HepG2 (cell line): Measurements from ENCODE around the gene RARS2. TPM values are rescaled to one million over a fixed set of nuclear protein-coding genes. Genes with fewer than 3 reads are reported as not detected.

Source experiments
- ADNP ChIP-seq: sonication (generic); formaldehyde crosslinking; IDR thresholded peaks from 2 replicates; pipeline ENCODE4 v1.4.0; 2020; ENCODE audit warnings: missing genetic modification reagents
- AGO1 ChIP-seq: fragments of 200-400 bp; formaldehyde crosslinking; IDR thresholded peaks from 2 replicates; pipeline ENCODE4 v1.6.1; 2017; ENCODE audit warnings: mild to moderate bottlenecking, low read depth, low read length, moderate library complexity; ENCODE audit not compliant: poor library complexity, severe bottlenecking
- CENPT ChIP-seq: sonication (generic); formaldehyde crosslinking; IDR thresholded peaks from 2 replicates; pipeline ENCODE4 v1.8.0; 2022; ENCODE audit warnings: low read depth, mild to moderate bottlenecking, moderate library complexity, missing genetic modification reagents
- EP300 ChIP-seq, 3 experiments: sonication (generic) in 1 of 3; formaldehyde crosslinking in 1 of 3; IDR thresholded peaks; 2 replicates each; pipeline versions ENCODE4 v1.5.1 to v1.6.1; 2011 to 2020; ENCODE audit warnings: low read depth in 2 of 3, low read length in 2 of 3, borderline replicate concordance in 1 of 3, improper control_type of control experiment in 1 of 3, mild to moderate bottlenecking in 1 of 3, missing genetic modification reagents in 1 of 3, moderate library complexity in 1 of 3
- GLI4 ChIP-seq: sonication (generic); formaldehyde crosslinking; IDR thresholded peaks from 2 replicates; pipeline ENCODE4 v1.5.1; 2020; ENCODE audit warnings: missing genetic modification reagents, mild to moderate bottlenecking, moderate library complexity, borderline replicate concordance
- HDAC6 ChIP-seq: fragments of 200-600 bp; sonication (generic); IDR thresholded peaks from 2 replicates; pipeline ENCODE4 v1.7.0; 2017; ENCODE audit warnings: mild to moderate bottlenecking, antibody characterized with exemption, low read length, low read depth
- KDM2A ChIP-seq: sonication (generic); formaldehyde crosslinking; IDR thresholded peaks from 2 replicates; pipeline ENCODE4 v1.4.0; 2020; ENCODE audit warnings: low read depth, missing genetic modification reagents, borderline replicate concordance
- KDM5B ChIP-seq: sonication (generic); formaldehyde crosslinking; IDR thresholded peaks from 2 replicates; pipeline ENCODE4 v1.4.0; 2020; ENCODE audit warnings: missing genetic modification reagents, mild to moderate bottlenecking, borderline replicate concordance
- MAFK ChIP-seq, 2 experiments: IDR thresholded peaks in 1 of 2; conservative IDR thresholded peaks in 1 of 2; 2 replicates each; pipeline ENCODE4 v1.6.1; 2011; ENCODE audit warnings: improper control_type of control experiment in 2 of 2, low read length in 2 of 2
- PHF5A ChIP-seq: IDR thresholded peaks from one replicate; pipeline ENCODE4 v1.6.1; 2018; ENCODE audit warnings: low read depth, missing genetic modification reagents; ENCODE audit not compliant: unreplicated experiment
- WIZ ChIP-seq: sonication (generic); formaldehyde crosslinking; IDR thresholded peaks from 2 replicates; pipeline ENCODE4 v1.5.1; 2020; ENCODE audit warnings: mild to moderate bottlenecking, missing genetic modification reagents
- ZBTB1 ChIP-seq: sonication (generic); formaldehyde crosslinking; IDR thresholded peaks from 2 replicates; pipeline ENCODE4 v1.4.0; 2020; ENCODE audit warnings: missing genetic modification reagents, borderline replicate concordance
- ZNF224 ChIP-seq: sonication (generic); formaldehyde crosslinking; IDR thresholded peaks from 2 replicates; pipeline ENCODE4 v1.5.0; 2020; ENCODE audit warnings: mild to moderate bottlenecking, missing genetic modification reagents
- ZNF282 ChIP-seq: fragments of 450-650 bp; IDR thresholded peaks from 2 replicates; pipeline ENCODE4 v1.6.1; 2018; ENCODE audit not compliant: partially characterized antibody
- ZNF747 ChIP-seq: sonication (generic); formaldehyde crosslinking; IDR thresholded peaks from 2 replicates; pipeline ENCODE4 v1.8.1; 2023; ENCODE audit warnings: missing genetic modification reagents, mild to moderate bottlenecking, borderline replicate concordance
- ZNF772 ChIP-seq: sonication (generic); formaldehyde crosslinking; IDR thresholded peaks from 2 replicates; pipeline ENCODE4 v1.5.0; 2020; ENCODE audit warnings: mild to moderate bottlenecking, missing genetic modification reagents
- ZNF777 ChIP-seq: sonication (generic); formaldehyde crosslinking; IDR thresholded peaks from 2 replicates; pipeline ENCODE4 v1.4.0; 2020; ENCODE audit warnings: missing genetic modification reagents
- polyA plus RNA-seq, 8 experiments: library from polyadenylated mRNA; depleted of rRNA in 3 of 8; stranded (reverse) in 7 of 8; unstranded in 1 of 8; fragments of >200 nt; fragmentation: Illumina TruSeq in 4 of 8; extraction: Trizol in 4 of 8; gene quantifications; 2 replicates each; pipeline versions ENCODE4 v1.2.1 to v1.2.3, GENCODE V29; 2011 to 2016; ENCODE audit warnings: low read depth in 4 of 8, missing spikeins in 1 of 8, mixed read lengths in 1 of 8; ENCODE audit not compliant: insufficient read depth in 1 of 8
- total RNA-seq, 5 experiments: library from RNA; depleted of rRNA; stranded (reverse); fragments of >200 nt; fragmentation: Illumina TruSeq; extraction: Trizol; gene quantifications; 2 replicates each; pipeline ENCODE4 v1.2.3, GENCODE V29; 2016; ENCODE audit warnings: low read depth in 1 of 5
- TF ChIP-seq, protein P1 (sequence below): sonication (generic); formaldehyde crosslinking; IDR thresholded peaks from 2 replicates; pipeline ENCODE4 v1.5.1; 2020; ENCODE audit warnings: mild to moderate bottlenecking, missing genetic modification reagents, moderate library complexity
- TF ChIP-seq, protein P2 (sequence below): fragments of 450-650 bp; IDR thresholded peaks from 2 replicates; pipeline ENCODE4 v1.6.1; 2017; ENCODE audit warnings: mild to moderate bottlenecking
- TF ChIP-seq, protein P3 (sequence below): sonication (generic); formaldehyde crosslinking; IDR thresholded peaks from 2 replicates; pipeline ENCODE4 v1.8.0; 2022; ENCODE audit warnings: missing genetic modification reagents, mild to moderate bottlenecking, borderline replicate concordance

The RARS2 gene
- total and polyA plus RNA-seq, 2 of the 13 experiments (the other 11 are each of a cell fraction or from before 2014, with no cell fraction given), result 23.4 to 80.1 TPM

DNA sequence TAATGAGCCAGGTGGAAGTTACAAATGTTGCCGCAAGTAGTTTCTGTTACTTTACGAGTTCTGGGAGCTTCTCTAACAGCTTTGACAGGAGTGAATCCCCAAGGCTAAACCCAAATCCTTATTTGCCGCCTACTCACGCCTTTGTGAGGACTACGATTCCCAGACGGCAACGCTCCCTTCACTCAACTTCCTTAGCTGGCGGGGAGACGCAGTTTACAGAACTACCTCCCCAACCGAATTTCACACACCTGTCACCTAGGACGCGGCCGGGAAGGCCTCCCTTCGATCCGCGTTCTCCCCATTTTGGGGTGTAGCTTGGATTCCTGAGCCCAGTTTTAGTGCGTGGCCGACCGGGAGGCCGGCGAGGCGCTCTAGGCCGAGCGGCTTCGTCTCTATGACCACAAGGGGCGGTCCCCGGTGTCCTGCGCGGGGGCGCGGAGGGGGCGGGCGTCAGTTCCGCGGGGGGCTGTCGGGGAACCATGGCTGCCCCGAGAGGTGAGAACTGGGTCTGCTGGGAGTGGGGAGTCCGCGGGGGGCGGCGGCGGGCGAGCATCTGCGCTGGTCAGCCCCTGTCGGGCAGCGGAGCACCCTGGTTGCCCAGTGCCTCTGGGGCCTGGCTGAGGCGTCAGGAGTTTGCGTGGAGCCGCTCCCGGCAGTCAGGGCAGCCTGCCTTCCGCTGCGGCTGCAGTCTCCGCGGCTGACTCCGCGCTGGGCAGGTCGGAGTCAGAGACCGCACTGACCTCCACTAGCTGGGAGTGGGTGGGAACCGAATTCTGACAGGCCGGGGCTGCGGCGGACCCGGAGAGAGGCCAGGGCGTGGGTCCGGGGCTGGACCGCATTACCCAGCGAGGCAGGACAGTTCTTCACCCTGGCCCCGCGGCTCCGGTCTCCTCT is 117.0 kb downstream of the RARS2 start, which contains the start of gene SLC35A1 (continued):
- TF ChIP-seq, protein P1, sequence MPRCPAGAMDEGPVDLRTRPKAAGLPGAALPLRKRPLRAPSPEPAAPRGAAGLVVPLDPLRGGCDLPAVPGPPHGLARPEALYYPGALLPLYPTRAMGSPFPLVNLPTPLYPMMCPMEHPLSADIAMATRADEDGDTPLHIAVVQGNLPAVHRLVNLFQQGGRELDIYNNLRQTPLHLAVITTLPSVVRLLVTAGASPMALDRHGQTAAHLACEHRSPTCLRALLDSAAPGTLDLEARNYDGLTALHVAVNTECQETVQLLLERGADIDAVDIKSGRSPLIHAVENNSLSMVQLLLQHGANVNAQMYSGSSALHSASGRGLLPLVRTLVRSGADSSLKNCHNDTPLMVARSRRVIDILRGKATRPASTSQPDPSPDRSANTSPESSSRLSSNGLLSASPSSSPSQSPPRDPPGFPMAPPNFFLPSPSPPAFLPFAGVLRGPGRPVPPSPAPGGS (CRISPR knock-in tag), result peak; percentile 70; the same call in 1 of the 2 replicates
- TF ChIP-seq MAFK (conservative IDR thresholded peaks at IDR 0.05 in 1 of 2, IDR thresholded peaks at IDR 0.05 in 1 of 2; ENCODE audit: low read length in 2 of 2), result no peak
- no peak; the same call in 1 of the 2 replicates for TF ChIP-seq GLI4 (CRISPR knock-in tag)
- no peak for TF ChIP-seq ZNF282
- TF ChIP-seq PHF5A (CRISPR knock-in tag), result peak; percentile 49
- peak; percentile 89 for TF ChIP-seq ZNF777 (CRISPR knock-in tag)
- no peak for TF ChIP-seq WIZ (CRISPR knock-in tag)
- TF ChIP-seq ZNF224 (CRISPR knock-in tag), result peak; percentile 80
- TF ChIP-seq CENPT (CRISPR knock-in tag), result peak; percentile 75; the same call in 1 of the 2 replicates
- no peak for TF ChIP-seq ZBTB1 (CRISPR knock-in tag)
- no peak for TF ChIP-seq AGO1
- no peak for TF ChIP-seq EP300 (IDR thresholded peaks at IDR 0.05; ENCODE audit: low read depth in 2 of 2, low read length in 2 of 2)
- TF ChIP-seq EP300 (CRISPR knock-in tag; IDR thresholded peaks at IDR 0.05; ENCODE audit: borderline replicate concordance), result no peak
- TF ChIP-seq, protein P2, sequence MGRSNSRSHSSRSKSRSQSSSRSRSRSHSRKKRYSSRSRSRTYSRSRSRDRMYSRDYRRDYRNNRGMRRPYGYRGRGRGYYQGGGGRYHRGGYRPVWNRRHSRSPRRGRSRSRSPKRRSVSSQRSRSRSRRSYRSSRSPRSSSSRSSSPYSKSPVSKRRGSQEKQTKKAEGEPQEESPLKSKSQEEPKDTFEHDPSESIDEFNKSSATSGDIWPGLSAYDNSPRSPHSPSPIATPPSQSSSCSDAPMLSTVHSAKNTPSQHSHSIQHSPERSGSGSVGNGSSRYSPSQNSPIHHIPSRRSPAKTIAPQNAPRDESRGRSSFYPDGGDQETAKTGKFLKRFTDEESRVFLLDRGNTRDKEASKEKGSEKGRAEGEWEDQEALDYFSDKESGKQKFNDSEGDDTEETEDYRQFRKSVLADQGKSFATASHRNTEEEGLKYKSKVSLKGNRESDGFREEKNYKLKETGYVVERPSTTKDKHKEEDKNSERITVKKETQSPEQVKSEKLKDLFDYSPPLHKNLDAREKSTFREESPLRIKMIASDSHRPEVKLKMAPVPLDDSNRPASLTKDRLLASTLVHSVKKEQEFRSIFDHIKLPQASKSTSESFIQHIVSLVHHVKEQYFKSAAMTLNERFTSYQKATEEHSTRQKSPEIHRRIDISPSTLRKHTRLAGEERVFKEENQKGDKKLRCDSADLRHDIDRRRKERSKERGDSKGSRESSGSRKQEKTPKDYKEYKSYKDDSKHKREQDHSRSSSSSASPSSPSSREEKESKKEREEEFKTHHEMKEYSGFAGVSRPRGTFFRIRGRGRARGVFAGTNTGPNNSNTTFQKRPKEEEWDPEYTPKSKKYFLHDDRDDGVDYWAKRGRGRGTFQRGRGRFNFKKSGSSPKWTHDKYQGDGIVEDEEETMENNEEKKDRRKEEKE, result no peak
- TF ChIP-seq, protein P3, sequence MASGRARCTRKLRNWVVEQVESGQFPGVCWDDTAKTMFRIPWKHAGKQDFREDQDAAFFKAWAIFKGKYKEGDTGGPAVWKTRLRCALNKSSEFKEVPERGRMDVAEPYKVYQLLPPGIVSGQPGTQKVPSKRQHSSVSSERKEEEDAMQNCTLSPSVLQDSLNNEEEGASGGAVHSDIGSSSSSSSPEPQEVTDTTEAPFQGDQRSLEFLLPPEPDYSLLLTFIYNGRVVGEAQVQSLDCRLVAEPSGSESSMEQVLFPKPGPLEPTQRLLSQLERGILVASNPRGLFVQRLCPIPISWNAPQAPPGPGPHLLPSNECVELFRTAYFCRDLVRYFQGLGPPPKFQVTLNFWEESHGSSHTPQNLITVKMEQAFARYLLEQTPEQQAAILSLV (CRISPR knock-in tag), result no peak; the same call in 1 of the 2 replicates
- TF ChIP-seq ZNF747, result peak; percentile 84
- TF ChIP-seq ZNF772 (CRISPR knock-in tag), result peak; percentile 68
- TF ChIP-seq KDM2A (CRISPR knock-in tag), result peak; percentile 96
- peak; percentile 87; the same call in 1 of the 2 replicates for TF ChIP-seq KDM5B
- TF ChIP-seq HDAC6, result no peak
- TF ChIP-seq ADNP (CRISPR knock-in tag), result no peak
